Stimulated activated naive CD4-positive, alpha-beta T cell (primary cell): ENCODE data around the gene COPB2.
A peak's percentile ranks its signal among the peaks of the same experiment; 100 is the strongest.
"Not testable (repeated sequence)": the region's sequence is repeated elsewhere in the genome, so short reads cannot be mapped to it uniquely, and the experiment has no call there.

Experiments used
- DNase-seq, 6 experiments: peaks; one replicate each; lab custom pipeline; 2025; lab: John Stamatoyannopoulos, UW

COPB2 gene

DNA sequence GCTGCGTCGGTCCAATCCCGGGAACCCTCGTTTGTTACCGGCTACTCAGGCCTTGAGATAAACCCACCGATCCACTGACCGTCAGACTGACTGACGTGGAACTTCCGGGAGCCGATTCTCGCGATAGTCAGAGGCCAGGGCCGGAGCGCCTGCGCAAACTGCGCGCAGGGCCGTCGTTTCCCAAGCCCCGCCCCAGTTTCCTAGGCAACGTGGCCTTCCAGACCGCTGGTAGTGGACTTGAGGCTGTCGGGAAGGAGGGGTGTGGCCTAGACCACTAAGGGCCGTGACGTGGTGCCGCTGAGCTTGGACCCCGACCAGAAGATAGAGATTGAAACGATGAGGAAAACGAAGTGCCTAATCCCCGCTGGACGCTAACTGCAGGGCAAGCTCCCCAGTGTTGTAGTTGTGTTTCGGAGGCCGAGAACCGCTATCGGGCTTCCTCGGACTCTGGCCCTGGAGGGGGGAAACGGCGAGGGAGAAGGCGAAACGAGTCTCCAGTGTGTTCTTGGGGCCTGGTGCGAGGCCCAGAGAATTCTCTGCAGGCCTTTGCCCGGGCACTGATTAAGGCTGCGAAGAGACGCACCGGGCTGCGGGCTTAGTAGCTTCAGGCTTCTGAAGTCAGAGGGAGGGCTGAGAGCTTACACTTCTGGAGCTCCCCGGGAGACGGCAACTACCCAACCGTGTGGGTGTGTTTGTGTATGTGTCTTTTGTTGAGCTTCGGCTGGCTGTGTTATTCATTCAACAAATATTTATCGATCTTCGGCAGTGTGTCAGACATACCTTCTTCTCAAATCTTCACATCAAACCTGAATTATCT, at the start of gene COPB2:
TSS of gene COPB2 (minus strand) at position 96 of the 817 bp plus-strand sequence. CDS start 97 bp downstream, outside the sequence.
- DNase-seq: peak; percentile 73 to 93 (median 90)

DNA sequence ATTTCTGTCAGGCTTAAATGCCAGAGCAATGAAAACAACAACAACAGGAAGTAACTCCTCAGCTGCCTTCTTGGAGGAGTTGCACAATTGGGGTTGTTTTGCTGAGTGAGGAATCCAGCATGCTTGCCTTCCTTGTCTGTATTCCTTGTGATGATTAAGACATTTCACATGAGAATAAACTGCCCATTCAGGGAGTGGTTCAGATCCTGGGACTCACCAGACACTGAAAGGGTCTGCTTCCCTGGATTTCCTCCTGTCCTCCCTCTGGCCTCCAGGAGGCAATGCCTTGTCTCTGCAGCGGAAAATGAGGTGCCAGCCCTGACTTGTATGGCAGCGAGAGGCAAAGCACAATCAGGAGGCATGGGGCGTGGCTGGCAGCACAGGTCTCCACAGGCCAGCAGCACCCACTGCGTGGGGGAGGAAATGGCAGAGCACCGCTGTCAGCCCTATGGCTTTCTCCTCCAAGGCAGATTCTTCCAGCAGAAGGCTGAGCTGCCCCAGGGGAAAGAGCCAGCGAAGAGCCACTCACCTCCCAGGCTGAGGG, 45.4 kb upstream of the COPB2 start:
- DNase-seq: no peak

DNA sequence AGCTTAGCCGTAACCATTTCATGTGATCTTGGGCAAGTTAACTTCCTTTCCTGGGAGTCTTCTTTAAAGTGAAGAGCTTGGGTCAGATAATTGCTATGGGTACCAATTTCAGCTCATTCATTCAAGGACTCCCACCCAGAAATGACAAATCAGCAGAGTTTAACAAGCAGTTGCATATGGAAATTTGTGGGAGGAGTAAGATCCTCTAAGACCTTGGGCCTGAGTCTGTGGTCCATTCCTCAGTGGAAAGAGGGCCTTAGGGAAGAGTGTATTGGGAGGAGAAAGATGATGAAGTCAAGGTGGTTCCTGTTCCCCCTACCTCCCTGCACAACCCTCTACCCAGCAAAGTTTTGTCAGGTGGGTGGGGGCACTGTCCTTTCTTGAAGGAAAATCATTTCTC, 44.8 kb upstream of the COPB2 start:
- DNase-seq: no peak

DNA sequence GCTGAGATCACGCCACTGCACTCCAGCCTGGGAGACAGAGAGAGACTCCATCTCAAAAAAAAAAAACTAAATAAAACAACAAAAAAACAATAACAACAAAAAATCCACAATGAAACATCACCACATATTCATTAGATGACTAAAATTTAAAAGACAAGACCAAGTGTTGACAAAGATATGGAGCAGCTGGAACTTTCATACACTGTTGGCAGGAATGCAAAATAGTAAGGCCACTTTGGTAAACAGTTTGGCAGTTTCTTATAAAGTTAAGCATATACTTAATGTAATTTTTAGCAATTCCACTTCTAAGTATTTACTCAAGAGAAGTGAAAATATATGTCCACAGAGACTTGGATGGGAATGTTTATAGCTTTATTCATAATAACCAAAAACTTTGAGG, 43.6 kb upstream of the COPB2 start:
- DNase-seq: no peak

DNA sequence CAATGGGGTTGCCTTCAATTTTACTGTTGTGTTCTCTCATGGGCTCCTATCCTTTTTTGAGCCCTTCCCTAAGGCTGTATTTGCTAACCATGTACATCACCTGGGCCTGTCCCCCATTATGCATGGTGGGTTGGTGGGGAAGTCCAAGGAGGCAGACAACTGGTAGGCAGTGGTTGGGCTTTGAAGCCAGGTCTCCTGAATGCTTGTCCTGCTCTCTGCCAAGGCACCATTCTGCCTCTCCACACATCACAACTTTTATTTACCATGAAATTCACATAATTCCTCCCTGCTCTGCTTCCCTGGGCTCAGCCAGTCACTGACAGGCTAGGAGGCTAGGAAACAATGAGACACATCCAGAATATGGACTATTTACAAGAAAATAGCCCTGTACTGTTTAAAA, 41.0 kb upstream of the COPB2 start:
- DNase-seq: no peak

DNA sequence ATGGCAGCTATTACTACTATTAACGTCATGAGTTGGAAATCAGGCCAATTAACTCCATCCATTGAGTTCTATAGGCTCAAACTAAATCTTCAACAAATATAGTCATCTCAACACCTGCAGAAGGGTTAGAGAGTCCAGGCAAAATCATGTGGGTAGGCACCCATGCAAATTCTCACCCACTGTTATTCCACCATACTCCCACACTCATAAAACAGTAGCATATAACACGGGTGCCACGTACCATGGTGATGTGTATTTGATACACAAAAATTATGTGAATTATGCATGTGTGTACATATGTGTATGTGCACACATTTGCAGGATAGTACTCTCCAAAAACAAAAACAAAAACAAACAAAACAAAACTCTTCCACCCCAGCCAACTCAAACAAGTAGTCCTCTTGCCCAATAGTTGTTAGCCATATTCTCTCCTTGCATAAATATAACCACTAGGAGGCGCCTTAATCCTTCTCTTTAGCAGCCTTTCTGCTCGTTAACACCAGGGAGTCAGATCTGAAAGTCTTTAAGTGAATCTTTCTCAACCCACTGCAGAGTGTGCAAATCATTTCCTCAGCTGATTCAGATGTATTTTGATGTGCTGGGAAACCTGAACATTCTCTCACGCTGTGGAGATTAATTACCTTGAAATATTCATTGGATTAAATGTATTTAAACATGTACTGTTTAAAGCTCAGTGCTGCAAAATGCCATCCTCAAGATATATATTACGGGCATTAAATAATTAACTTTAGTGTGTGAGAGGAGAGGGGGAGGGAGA, 38.0 kb upstream of the COPB2 start:
- peak in 3 of 6 experiments; percentile 26 to 60 (median 35) for DNase-seq

DNA sequence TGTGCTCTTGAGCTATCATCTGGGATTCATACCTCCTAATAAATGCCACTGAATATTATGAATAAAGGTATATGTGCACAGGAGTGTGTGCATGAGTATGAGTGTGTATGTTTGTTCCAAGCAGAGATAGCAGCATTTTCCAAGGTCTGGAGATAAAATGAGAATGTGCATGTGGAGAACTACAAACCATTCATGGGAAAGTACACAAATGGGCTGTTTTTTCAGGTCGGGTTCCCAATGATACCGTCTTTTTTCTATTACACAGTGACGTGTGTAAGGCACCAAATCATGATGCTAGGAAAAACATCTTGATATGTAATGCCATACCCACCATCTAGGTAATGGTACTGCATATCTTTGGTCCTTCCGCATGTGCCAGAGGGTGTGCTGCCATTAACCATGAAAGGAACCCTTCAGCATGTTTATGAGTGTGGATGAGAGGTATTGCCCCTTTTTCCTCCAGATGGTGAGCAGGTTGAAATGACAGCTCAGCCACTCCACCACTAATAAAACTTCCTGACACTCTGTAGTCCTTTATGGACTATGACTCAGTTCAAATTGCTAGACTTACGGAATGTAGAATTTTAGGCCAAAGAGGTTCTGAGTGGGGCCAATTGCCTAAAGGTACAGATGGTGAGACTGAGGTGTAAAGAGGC, 36.4 kb upstream of the COPB2 start:
- DNase-seq: no peak

GRCh38 chr3:139423232-139423631, 33.8 kb upstream of the COPB2 start:
- no peak for DNase-seq

- no peak for DNase-seq
These were observed 32.0 kb upstream of the COPB2 start for GRCh38 chr3:139421460-139421859.

DNA sequence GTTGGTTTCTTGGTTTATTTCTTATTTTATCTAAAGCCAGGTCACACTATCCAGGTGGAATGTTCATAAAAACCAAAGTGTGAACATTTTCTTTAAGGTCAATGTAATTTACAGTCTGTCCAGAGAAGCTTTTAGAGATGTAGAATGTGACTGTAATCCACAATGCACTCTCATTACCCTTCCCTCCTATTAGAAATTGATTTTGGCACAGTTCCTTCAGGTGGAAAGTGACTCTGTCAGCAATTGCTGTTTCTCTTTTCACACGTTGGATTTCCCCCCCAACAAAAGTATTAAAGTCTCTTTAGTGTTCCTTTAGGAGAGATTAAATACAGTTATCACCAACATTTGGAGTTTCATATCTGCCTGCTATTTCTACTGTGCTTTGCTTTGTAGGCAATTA, 31.6 kb upstream of the COPB2 start:
- no peak for DNase-seq

DNA sequence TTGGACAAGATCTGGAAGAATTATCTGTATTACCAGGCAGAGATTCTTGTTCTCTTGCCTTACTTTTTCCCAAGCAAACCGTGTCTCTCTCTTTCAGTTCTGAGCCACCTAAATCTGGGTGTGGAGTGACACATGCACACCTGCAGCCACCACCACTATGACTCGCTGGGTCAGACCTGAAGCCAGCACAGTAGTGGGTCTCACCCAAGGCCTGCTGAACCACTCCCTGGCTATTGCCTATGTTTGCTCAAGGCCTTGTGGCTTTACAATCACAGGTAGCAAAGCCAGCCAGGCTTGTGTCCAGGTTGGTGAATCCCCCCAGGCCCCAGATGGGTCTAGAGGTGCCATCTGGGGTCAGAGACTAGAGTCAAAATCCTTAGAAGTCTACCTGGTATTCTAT, 28.7 kb upstream of the COPB2 start:
- no peak for DNase-seq

DNA sequence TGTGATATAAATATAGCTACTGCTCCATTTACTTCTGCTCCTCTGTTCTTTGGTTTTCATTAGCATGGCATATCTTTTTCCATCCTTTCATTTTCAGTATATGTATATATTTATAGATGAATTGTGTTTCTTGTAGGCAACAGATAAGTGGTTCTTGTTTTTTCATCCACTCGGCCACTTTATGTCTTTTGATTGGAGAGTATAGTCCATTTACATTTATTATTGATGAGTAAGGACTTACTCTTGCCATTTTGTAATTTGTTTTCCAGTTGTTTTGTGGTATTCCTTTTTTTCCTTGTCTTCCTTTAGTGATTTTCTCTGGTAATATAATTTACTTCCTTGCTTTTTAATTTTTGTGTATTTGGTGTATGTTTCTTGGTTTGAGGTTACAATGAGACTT, 26.8 kb upstream of the COPB2 start:
- DNase-seq: no peak

- DNase-seq: no peak
These were observed 25.3 kb upstream of the COPB2 start for GRCh38 chr3:139414608-139415224.

- not testable (repeated sequence) for DNase-seq
These were observed 23.4 kb upstream of the COPB2 start for GRCh38 chr3:139412891-139413290.

DNA sequence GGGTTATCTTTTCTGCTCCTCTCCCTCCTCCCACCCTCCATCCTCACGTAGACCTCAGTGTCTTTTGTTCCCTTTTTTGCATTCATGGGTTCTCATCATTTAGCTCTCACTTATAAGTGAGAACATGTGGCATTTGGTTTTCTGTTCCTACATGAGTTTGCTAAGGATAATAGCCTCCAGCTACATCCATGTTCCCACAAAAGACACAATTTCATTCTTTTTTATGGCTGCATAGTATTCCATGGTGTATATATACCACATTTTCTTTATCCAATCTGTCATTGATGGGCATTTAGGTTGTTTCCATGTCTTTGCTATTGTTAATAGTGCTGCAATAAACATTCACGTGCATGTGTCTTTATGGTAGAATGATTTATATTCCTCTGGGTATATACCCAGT, 11.7 kb upstream of the COPB2 start:
- DNase-seq: not testable (repeated sequence)

DNA sequence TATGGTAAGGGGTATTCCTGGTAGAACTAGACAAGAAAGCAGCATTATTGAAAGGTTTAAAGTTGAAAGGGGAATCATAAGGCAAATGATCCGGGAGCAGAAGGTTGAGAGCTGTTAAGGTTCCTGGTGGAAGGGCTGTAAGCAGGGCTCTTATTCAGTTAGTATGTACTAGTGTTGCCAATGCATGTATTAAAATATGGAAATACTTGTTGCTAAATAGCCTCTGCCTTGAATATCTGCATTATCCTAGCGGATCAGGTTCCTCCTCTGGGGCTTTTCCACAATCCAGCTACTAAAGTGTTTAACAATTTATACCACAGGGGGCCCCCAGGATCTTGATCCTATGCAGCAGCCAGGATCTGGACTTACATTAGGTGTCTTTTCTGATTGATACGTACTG, 7.3 kb upstream of the COPB2 start:
- DNase-seq: no peak

- no peak for DNase-seq
These were observed 4.7 kb upstream of the COPB2 start for GRCh38 chr3:139394116-139394515.

DNA sequence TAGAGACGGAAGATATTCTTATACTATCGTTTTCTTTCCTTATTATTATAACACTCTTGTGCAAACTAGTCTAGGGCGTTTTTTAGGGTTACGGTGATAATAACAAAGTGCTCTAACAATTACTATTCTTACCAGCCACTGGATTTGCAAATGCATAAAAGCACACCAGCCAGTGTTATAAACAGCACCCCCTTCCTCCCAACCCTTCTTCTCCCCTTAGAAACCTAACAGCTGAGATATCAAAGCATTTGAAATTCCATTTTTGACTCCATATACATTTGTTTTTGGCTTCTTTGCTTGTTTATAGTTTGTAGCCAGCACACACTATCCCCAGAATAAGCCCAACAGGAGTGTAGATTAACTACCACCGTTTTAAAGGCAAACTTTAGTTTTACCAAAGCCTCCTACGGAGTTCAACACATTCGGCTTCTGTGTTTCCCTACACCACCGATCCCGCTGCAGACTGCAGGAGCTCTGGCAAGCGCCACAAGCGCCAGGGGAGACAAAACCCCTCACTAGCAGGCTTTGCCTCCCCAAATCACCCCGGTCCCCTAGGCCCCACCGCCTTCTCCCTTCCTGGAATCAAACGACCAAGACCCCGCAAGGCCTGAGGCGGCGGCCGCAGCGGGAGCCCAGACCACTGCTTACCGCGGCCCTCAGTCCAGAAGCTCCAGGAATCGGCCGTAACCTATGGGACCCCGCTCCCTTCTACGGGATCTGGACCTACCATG, 461 bp downstream of the COPB2 start:
- peak in 3 of 6 experiments; percentile 30 to 48 (median 30) for DNase-seq

DNA sequence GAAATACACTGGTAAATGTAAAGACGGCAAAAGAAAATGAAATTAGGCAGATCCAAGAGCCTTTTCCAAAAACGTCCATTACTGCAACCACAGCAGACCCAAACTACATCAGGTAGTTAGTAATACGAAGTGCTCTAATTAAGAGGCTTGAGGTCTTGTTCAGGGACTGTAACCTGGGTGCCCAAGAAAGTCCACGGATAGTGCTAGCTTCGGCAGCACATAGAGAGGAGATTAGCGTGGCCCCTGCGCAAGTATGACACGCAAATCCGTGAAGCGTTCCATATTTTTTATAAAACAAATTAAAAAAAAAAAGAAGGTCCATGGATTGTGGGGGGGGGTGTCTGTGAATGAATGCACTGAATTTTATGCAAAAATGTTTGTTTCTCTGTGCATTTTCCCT, 1.4 kb downstream of the COPB2 start:
- no peak for DNase-seq

GRCh38 chr3:139382291-139382690, 7.2 kb downstream of the COPB2 start:
- DNase-seq: not testable (repeated sequence)

- DNase-seq: no peak
These were observed 8.9 kb downstream of the COPB2 start for GRCh38 chr3:139380575-139380974.
